Stimulated activated CD4-positive, alpha-beta T cell treated with anti-CD3 and anti-CD28 coated beads, Interleukin-2, amount 100 ng/mL, for 48 hours (primary cell): ENCODE measurements around the gene SPCS2.
A peak's percentile ranks its signal among the peaks of the same experiment; 100 is the strongest.
"Not testable (repeated sequence)": the region's sequence is repeated elsewhere in the genome, so short reads cannot be mapped to it uniquely, and the experiment has no call there.

Experiments used
- DNase-seq, 2 donors: peaks; one replicate each; pipeline ENCODE4 v3.0.0-alpha.2; 2020

The SPCS2 gene

GRCh38 chr11:74950374-74950969, 1.4 kb downstream of the SPCS2 start:
- no peak for DNase-seq

GRCh38 chr11:74951226-74951625, 2.2 kb downstream of the SPCS2 start:
- no peak for DNase-seq

DNA sequence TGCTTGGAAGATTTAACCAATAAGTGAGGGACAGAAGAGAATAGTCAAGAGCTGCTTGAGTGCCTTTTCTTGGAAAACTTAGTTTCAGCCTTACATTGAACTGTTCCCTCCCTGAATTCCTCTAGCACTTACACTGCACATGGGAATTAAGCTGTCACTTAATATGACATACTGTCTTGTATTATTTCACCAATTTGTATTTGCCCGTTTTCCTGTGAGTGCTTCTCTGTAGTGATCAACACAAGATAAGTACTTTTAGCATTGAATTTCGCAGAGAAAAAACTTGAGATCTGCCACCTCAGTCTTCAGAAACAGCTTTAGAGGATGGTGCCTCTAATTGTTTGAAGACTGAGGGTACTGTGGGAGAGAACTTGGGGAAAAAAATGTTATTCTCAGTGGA, 3.7 kb downstream of the SPCS2 start:
- no peak for DNase-seq

DNA sequence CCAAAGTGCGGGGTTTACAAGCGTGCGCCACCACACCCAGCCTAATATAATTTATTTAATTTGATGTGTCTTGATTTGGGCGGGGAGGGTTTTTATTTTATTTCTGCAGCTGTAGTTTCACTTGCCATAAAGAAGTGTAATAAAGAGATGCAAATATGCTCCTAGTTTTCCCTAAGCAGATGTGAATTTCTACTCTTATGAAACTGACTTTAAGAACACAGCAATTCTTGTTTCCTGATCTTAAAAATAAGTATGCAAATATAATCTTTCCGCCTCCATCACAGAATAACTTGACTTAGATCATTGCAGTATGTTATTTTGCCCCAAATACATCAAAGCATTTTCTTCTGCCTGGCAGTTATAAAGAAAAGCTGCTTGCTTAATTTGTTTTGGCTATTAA, 4.4 kb downstream of the SPCS2 start:
- DNase-seq: no peak

GRCh38 chr11:74954199-74954598, 5.1 kb downstream of the SPCS2 start:
- no peak for DNase-seq

- DNase-seq: no peak
Measured at GRCh38 chr11:74956397-74957015, 7.4 kb downstream of the SPCS2 start.

GRCh38 chr11:74957937-74958629, 9.0 kb downstream of the SPCS2 start:
- DNase-seq: no peak

DNA sequence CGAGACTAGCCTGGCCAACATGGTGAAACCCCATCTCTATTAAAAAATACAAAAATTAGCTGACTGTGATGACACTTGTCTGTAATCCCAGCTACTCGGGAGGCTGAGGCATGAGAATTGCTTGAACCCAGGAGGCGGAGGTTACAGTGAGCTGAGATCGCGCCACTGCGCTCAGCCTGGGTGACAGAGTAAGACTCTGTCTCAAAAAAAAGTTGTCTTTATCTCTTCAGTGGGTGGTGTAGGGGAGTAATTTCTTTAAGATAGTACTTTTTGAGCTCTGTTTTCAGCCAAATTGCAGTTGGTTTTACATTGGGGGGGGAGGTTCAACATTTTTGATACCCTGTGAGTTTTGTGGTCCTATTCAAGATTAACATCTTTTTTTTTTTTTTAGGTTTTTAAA, 11.1 kb downstream of the SPCS2 start:
- not testable (repeated sequence) for DNase-seq

DNA sequence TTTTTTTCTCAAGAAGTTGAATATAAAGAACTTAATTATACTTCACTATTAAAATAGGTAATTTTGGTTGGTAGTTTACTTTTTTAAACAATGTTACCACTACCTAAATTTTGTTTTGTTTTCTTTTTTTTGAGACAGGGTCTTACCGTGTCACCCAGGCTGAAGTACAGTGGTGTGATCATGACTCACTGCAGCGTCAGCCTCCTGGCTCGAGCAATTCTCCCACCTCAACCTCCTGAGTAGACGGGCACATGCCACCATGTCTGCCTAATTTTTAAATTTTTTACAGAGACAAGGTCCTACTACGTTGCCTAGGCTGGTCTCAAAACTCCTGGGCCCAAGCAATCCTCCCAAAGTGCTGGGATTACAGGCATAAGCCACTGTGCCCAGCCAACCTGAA, 17.6 kb downstream of the SPCS2 start:
- DNase-seq: no peak

GRCh38 chr11:74970852-74971395, 21.9 kb downstream of the SPCS2 start:
- DNase-seq: no peak

DNA sequence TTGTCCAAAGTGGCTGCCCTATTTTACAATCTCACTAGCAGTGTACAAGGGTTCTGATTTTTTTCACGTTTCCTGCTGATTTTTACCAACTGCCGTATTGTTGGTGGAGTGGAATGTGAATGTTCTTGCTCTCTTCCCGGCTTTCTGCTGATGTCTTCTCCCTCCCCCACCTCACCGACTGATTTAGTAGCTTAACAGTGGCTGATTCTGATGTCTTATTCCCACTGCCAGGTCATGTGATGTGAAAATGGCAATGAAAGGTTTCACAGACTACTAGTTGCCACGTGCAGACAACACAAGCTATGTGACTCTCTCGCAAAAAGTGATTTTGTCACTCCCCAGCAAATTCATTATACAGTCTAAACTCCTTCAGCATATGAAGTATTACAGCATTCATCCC, 22.4 kb downstream of the SPCS2 start:
- DNase-seq: no peak

- no peak for DNase-seq
Measured at GRCh38 chr11:74978041-74978440, 29.0 kb downstream of the SPCS2 start.

DNA sequence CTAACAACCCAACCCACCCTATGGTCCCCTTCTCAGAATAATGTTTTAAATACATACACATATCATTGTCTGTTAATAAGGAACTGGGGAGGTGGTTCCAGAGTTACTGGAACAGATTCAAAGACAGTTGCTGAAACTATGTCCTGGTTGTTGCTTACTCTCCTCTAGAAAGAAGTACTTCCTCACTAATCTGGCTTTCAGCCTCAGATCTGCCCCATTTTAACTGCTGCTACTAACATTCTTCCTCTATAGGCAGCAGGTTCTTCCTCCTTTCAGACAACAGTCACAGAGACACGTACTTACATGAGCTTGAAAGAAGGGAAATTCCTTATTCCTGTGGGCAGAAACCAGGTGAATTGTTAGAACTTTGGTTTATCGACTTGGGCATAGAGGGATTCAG, 31.6 kb downstream of the SPCS2 start:
- no peak for DNase-seq

DNA sequence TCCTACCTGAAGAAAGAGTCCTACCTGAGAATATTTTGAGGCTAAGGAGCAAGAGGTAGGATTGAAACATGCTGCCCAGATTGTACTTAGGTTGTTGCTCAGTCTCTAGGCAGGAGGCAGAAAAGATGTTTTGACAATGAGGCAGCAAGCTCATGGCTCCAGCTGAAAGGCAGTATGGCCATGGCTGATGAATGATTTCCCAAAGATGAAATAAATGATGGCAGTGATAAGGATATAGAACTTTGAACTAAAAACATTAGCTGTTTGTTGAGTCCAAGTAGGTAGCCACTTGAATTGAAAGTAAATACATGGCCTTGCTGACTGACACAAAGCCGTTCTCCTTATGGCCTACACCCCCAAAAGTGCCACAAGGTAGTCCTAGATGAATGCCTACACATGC, 32.8 kb downstream of the SPCS2 start:
- no peak for DNase-seq

GRCh38 chr11:74984070-74984469, 35.0 kb downstream of the SPCS2 start:
- DNase-seq: no peak

GRCh38 chr11:74984730-74985129, 35.7 kb downstream of the SPCS2 start:
- no peak for DNase-seq

GRCh38 chr11:74988541-74989259, 39.6 kb downstream of the SPCS2 start, which contains the start of gene NEU3:
Gene NEU3, plus strand, starts transcription at chr11:74988933. Its CDS starts 128 bp downstream, at chr11:74989061.
- DNase-seq: peak; percentile 78 to 79

GRCh38 chr11:74989260-74989638, 40.2 kb downstream of the SPCS2 start:
- no peak for DNase-seq

DNA sequence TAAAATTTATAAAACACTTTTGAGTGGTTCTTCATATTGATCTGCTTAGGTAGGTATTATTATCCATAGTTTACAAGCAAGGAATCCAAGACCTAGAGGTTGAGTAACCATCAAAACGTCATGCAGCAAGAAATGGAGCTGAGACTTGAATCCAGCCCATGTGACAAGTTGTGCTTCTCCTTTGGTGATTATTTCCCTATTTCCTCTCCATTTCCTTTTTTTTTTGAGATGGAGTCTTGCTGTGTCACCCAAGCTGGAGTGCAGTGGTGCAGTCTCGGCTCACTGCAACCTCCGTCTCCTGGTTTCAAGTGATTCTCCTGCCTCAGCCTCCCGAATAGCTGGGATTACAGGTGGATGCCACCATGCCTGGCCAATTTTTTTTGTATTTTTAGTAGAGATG, 41.1 kb downstream of the SPCS2 start:
- DNase-seq: not testable (repeated sequence)

DNA sequence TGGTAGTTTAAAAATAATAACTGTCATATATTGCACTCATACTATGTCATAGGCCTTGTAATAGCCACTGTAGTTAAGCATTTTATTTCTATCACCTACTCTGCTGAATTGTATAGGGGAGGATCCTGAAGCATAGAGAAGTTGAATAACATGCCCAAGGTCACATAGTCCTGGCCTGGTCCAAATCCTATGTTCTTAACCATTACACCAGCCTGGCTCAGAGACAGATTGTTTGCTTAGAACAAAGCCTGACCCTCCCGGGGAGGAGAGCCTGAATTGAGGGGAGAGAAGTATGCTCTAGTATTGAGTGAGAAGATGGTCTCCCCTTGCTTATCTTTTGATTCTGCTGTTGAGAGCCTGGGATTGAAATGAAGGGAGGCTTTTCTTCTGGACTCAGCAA, 41.9 kb downstream of the SPCS2 start:
- DNase-seq: no peak

DNA sequence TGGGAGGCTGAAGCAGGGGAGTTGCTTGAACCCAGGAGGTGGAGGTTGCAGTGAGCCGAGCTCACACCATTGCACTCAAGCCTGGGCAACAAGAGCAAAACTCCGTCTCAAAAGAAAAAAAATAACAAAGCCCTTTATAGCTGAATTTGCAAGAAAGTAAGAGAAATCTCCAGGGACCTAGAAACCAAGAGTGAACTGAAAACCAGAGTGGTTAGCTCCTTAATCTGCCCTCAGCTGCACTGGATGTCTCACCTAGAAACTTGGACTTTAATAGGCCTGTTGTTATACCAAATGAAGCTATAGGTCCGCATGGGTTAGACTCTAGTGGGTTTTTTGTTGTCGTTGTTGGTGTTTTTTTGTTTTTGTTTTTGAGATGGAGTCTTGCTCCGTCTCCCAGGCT, 43.8 kb downstream of the SPCS2 start:
- no peak for DNase-seq

DNA sequence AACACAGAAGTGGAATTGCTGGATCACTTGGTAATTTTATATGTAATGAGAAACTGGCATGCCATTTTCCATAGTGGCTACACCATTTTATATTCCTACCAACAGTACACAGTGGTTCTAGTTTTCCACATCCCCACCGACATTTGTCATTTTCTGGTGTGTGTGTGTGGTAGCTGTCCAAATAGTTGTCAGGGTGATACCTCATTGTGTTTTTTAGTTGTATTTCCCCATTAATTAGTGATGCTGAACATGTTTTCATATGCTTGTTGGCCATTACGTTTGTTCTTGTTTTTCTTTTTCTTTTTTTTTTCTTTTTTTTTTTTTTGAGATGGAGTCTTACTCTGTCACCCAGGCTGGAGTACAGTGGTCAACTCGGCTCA, 51.9 kb downstream of the SPCS2 start:
- DNase-seq: no peak

DNA sequence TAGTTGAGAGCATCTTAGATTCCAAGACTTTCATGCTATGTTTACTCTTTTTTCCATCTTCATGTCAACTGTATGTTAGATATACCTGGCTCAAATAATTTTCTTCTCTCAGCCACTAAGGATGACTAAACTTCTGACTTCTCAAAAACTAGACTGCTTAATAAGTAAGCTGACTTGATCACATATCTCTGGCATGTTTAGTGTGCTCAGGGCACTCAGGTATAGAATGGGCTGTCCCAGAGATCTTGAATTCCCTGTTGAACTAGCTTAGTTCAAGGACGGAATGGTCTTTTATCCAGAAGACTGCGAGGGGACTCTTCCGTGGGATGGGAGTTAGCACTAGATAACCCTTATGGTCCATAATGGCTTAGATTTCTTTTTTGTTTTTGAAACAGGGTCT, 52.6 kb downstream of the SPCS2 start:
- no peak for DNase-seq

DNA sequence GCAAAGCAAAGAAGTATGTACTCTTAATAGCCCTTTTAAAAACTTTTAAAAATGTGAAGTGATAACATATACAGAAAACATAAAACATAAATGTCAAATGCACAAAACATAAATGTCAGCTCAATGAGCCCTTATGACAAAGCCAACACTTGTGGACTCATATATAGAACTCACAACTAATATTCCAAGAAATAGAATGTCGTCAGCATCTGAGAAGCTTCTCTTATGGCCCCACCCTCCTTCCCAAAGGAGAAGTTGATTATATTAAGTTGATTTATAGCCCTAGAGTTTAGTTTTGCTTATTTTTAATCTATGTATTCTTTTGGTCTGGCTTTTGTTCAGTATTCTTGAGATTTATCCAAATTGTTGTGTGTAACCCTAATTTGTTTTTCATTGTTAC, 53.5 kb downstream of the SPCS2 start:
- no peak for DNase-seq
